NT2/D1 (cell line): ENCODE results near the gene RAB4A.

Experiments used
- YY1 ChIP-seq: IDR thresholded peaks from 2 replicates; pipeline ENCODE4 v1.6.1; 2011; ENCODE audit not compliant: insufficient read length, insufficient read depth
- ZNF274 ChIP-seq: IDR thresholded peaks from 2 replicates; pipeline ENCODE4 v1.6.1; 2011; ENCODE audit warnings: mild to moderate bottlenecking, low read depth, low read length

- TF ChIP-seq YY1 (no peak), ZNF274 (no peak)
Observed at GRCh38 chr1:229266274-229266673, 4.6 kb upstream of the RAB4A start.
